B cell (primary cell): ENCODE results near the gene SPECC1. TPM values are rescaled to one million over a fixed set of nuclear protein-coding genes. Genes with fewer than 3 reads are reported as not detected.
A peak's percentile ranks its signal among the peaks of the same experiment; 100 is the strongest.

Experiments
- ATAC-seq: fragments of 200-7000 bp; cut with Tn5 transposase; one replicate; pipeline ENCODE4 v1.10.0; 2021; ENCODE audit warnings: low read depth, mild to moderate bottlenecking, moderate number of reproducible peaks, moderate library complexity
- CTCF ChIA-PET: fragments of 350-600 bp; sonication (Branson Sonifier 250); formaldehyde crosslinking; loops from one replicate; lab custom pipeline; 2021; ENCODE audit warnings: antibody characterized with exemption, inconsistent platforms; lab: Charles Lee
- POLR2A ChIA-PET: fragments of 350-600 bp; sonication (Branson Sonifier 250); formaldehyde crosslinking; loops from one replicate; lab custom pipeline; 2021; ENCODE audit warnings: antibody characterized with exemption; lab: Charles Lee
- DNase-seq: peaks from one replicate; pipeline ENCODE4 v3.0.0; 2013
- H2AFZ ChIP-seq: 2 replicates; pipeline ENCODE4 v1.6.1; 2012; ENCODE audit warnings: mild to moderate bottlenecking, low read depth, low read length; ENCODE audit not compliant: insufficient read depth, poor library complexity, severe bottlenecking
- H3K27ac ChIP-seq, 2 donors: 1 replicate in 1 of 2; 2 replicates in 1 of 2; pipeline ENCODE4 v1.5.1; 2012 to 2013; ENCODE audit warnings: low read length in 2 of 2, mild to moderate bottlenecking in 2 of 2, moderate library complexity in 1 of 2
- H3K27me3 ChIP-seq, 4 experiments: fragments of 200-600 bp in 1 of 4; sonication (generic) in 1 of 4; replicated peaks in 1 of 4; 1 replicate in 2 of 4; 2 replicates in 2 of 4; pipeline versions ENCODE4 v1.6.1 to v1.7.0; 2013 to 2016; ENCODE audit warnings: low read length in 3 of 4, mild to moderate bottlenecking in 2 of 4, mixed read lengths in 1 of 4, moderate library complexity in 1 of 4; ENCODE audit not compliant: insufficient read depth in 4 of 4, control insufficient read depth in 3 of 4; ENCODE audit errors: control extremely low read depth in 1 of 4
- H3K36me3 ChIP-seq, 2 experiments: replicated peaks in 1 of 2; 1 replicate in 1 of 2; 2 replicates in 1 of 2; pipeline versions ENCODE4 v1.6.1 to v1.7.1; 2013; ENCODE audit warnings: low read length in 1 of 2; ENCODE audit not compliant: insufficient read depth in 2 of 2, control insufficient read depth in 1 of 2; ENCODE audit errors: control extremely low read depth in 1 of 2, extremely low read depth in 1 of 2
- H3K4me1 ChIP-seq, 2 donors: fragments of 200-600 bp in 1 of 2; sonication (generic) in 1 of 2; 1 replicate in 1 of 2; 2 replicates in 1 of 2; pipeline versions ENCODE4 v1.5.1 to v1.6.1; 2013 to 2017; ENCODE audit warnings: low read length in 2 of 2; ENCODE audit not compliant: control insufficient read depth in 2 of 2, insufficient read depth in 2 of 2
- H3K4me2 ChIP-seq: replicated peaks from 2 replicates; pipeline ENCODE3; 2012; ENCODE audit warnings: mild to moderate bottlenecking, low read depth, low read length; ENCODE audit not compliant: poor library complexity, severe bottlenecking
- H3K4me3 ChIP-seq, 5 experiments: fragments of 200-600 bp in 1 of 5; sonication (generic) in 1 of 5; 1 replicate in 3 of 5; 2 replicates in 2 of 5; pipeline versions ENCODE4 v1.5.1 to v1.7.0; 2011 to 2016; ENCODE audit warnings: low read length in 4 of 5, mild to moderate bottlenecking in 4 of 5, low read depth in 2 of 5, control low read depth in 1 of 5, moderate library complexity in 1 of 5; ENCODE audit not compliant: insufficient read depth in 1 of 5; ENCODE audit errors: control extremely low read depth in 1 of 5, extremely low read depth in 1 of 5
- H3K79me2 ChIP-seq: fragments of 200-600 bp; sonication (generic); one replicate; pipeline ENCODE4 v1.6.0; 2016; ENCODE audit warnings: low read length; ENCODE audit not compliant: control insufficient read depth, insufficient read depth
- H3K9ac ChIP-seq: fragments of 200-600 bp; sonication (generic); 2 replicates; pipeline ENCODE4 v1.6.1; 2017; ENCODE audit warnings: mild to moderate bottlenecking, low read length, moderate library complexity
- H3K9me3 ChIP-seq, 3 donors: one replicate each; pipeline versions ENCODE4 v1.6.1 to v1.7.1; 2013; ENCODE audit warnings: low read length in 2 of 3; ENCODE audit not compliant: control insufficient read depth in 2 of 3, insufficient read depth in 1 of 3; ENCODE audit errors: control extremely low read depth in 1 of 3
- H4K20me1 ChIP-seq: 2 replicates; pipeline ENCODE4 v1.6.0; 2012; ENCODE audit warnings: mild to moderate bottlenecking, low read length; ENCODE audit not compliant: insufficient read depth, control insufficient read depth, poor library complexity, severe bottlenecking
- H3K27ac Mint-ChIP-seq: one replicate; pipeline ENCODE4 v1.8.0; 2021; ENCODE audit warnings: mixed read lengths
- H3K27me3 Mint-ChIP-seq: one replicate; pipeline ENCODE4 v1.8.0; 2021; ENCODE audit warnings: mixed read lengths
- H3K4me1 Mint-ChIP-seq: one replicate; pipeline ENCODE4 v1.8.0; 2021; ENCODE audit warnings: mixed read lengths
- H3K4me3 Mint-ChIP-seq: one replicate; pipeline ENCODE4 v1.8.0; 2021; ENCODE audit warnings: mixed read lengths
- H3K9me3 Mint-ChIP-seq: one replicate; pipeline ENCODE4 v1.8.0; 2022; ENCODE audit warnings: mixed read lengths; ENCODE audit not compliant: insufficient read depth
- CTCF ChIP-seq: fragments of 200-600 bp; IDR thresholded peaks from one replicate; pipeline ENCODE4 v1.8.0; 2022; ENCODE audit warnings: antibody characterized with exemption, mild to moderate bottlenecking
- EZH2 ChIP-seq: IDR thresholded peaks from 2 replicates; pipeline ENCODE4 v1.6.1; 2012; ENCODE audit warnings: borderline replicate concordance, low read depth, mild to moderate bottlenecking, moderate library complexity, low read length; ENCODE audit not compliant: insufficient read depth, poor library complexity, severe bottlenecking
- WGBS: methylation state at CpG from one replicate; pipeline ENCODE4 v1.1.5; 2013; ENCODE audit warnings: missing lambda C conversion rate; ENCODE audit not compliant: insufficient coverage; 5-methylcytosine and 5-hydroxymethylcytosine counted together
- intact Hi-C: fragments of 100-400 bp; cut with micrococcal nuclease; formaldehyde crosslinking; loops from one replicate; pipeline ENCODE4 v1.10.0; 2022
- polyA plus RNA-seq: library from polyadenylated mRNA; depleted of rRNA; stranded (reverse); fragments of >200 nt; gene quantifications from 2 replicates; pipeline ENCODE4 v1.2.3, GENCODE V29; 2012
- total RNA-seq, 2 donors: library from RNA; stranded (reverse); fragments of 120-200 nt in 1 of 2; gene quantifications; 1 replicate in 1 of 2; 2 replicates in 1 of 2; pipeline versions ENCODE4 v1.2.3 to v1.2.4, GENCODE V29; 2013 to 2022

SPECC1 gene
- total and polyA plus RNA-seq, 2 donors (not counting 1 experiment from before 2014, with no cell fraction given): 4.6 to 7.4 TPM

- TF ChIP-seq EZH2 (no peak), CTCF (no peak)
- H3K36me3 ChIP-seq: peaks cover 0 to 9% of the 10 kb centered on the region in 2 experiments
- peak within 1 kb of the TSS; percentile 91 for H3K4me2 ChIP-seq
- peaks cover 84% of the 10 kb centered on the region for H3K79me2 ChIP-seq
- POLR2A ChIA-PET: interaction anchor here (0.6 to 1.8 kb wide), 7 partner anchors 9 to 1065 kb away, joined by 3 to 8 read pairs (median 5); partner anchors contain the start of genes MAPK7, SPECC1 and USP22
- peaks cover 23 to 40% of the 10 kb centered on the region in 2 donors for H3K4me1 ChIP-seq
- H3K4me3 ChIP-seq: peak within 1 kb of the TSS; percentile 83 to 93 (median 90)
- peak; percentile 94 for DNase-seq
- Mint-ChIP-seq H3K27ac (peak within 1 kb of the TSS; percentile 98), H3K4me3 (peak within 1 kb of the TSS; percentile 99), H3K9me3 (no peaks in the 10 kb centered on the region), H3K4me1 (peaks cover 47% of the 10 kb centered on the region), H3K27me3 (no peaks in the 10 kb centered on the region)
- H3K9ac ChIP-seq: peak within 1 kb of the TSS; percentile 84
- peak within 1 kb of the TSS; percentile 85 to 96 for H3K27ac ChIP-seq
- ATAC-seq: peak; percentile 87
- no peaks in the 10 kb centered on the region for H3K27me3 ChIP-seq
- intact Hi-C loops: loop anchor here (1.0 to 10.0 kb wide), 5 partner anchors 32 to 2003 kb away; partner anchors contain the start of genes ATPAF2, DHRS7B, DRC3 and GID4
- CTCF ChIA-PET: interaction anchor here (0.8 to 2.8 kb wide), 5 partner anchors 15 to 615 kb away, joined by 3 to 11 read pairs (median 5); partner anchors contain the start of genes B9D1 and SPECC1
- peak within 1 kb of the TSS; percentile 99 for H2AFZ ChIP-seq
- WGBS: under 1% methylated on average over 75 of the region's 75 CpGs
- no peaks in the 10 kb centered on the region for H3K9me3 ChIP-seq
- peaks cover 12% of the 10 kb centered on the region for H4K20me1 ChIP-seq
Measured at GRCh38 chr17:19977293-19978208, 31.6 kb upstream of the SPECC1 start, which contains the start of gene AKAP10. Gene AKAP10 (minus strand): TSS chr17:19977828. CDS start chr17:19977679, 149 bp downstream.
